Dedifferentiated amniotic fluid mesenchymal stem cell (primary cell): ENCODE results near the gene KCNK1.

Experiments used
- DNase-seq: peaks from one replicate; pipeline ENCODE4 v3.0.0-alpha.2; 2016; ENCODE audit errors: extremely low spot score

KCNK1 gene

GRCh38 chr1:233613252-233614172 lies at the start of gene KCNK1:
TSS of gene KCNK1 (plus strand) at chr1:233614106. CDS start at chr1:233614172, 66 bp downstream.
- DNase-seq = peak; percentile 86

GRCh38 chr1:233565313-233565712 lies 48.6 kb upstream of the KCNK1 start:
- no peak for DNase-seq

GRCh38 chr1:233566886-233567285 lies 47.0 kb upstream of the KCNK1 start:
- no peak for DNase-seq

GRCh38 chr1:233569636-233570035 lies 44.3 kb upstream of the KCNK1 start:
- no peak for DNase-seq

- no peak for DNase-seq
These were observed 43.7 kb upstream of the KCNK1 start for GRCh38 chr1:233570216-233570615.

- no peak for DNase-seq
These were observed 43.2 kb upstream of the KCNK1 start for GRCh38 chr1:233570706-233571105.

- DNase-seq = no peak
These were observed 41.0 kb upstream of the KCNK1 start for GRCh38 chr1:233572896-233573295.

- DNase-seq = no peak
These were observed 38.5 kb upstream of the KCNK1 start for GRCh38 chr1:233575450-233575849.

GRCh38 chr1:233582439-233582838 lies 31.5 kb upstream of the KCNK1 start:
- no peak for DNase-seq

- DNase-seq = no peak
These were observed 29.5 kb upstream of the KCNK1 start for GRCh38 chr1:233584376-233584775.

- DNase-seq = no peak
These were observed 29.0 kb upstream of the KCNK1 start for GRCh38 chr1:233584931-233585330.

GRCh38 chr1:233586301-233586700 lies 27.6 kb upstream of the KCNK1 start:
- DNase-seq = no peak

- DNase-seq = no peak
These were observed 26.7 kb upstream of the KCNK1 start for GRCh38 chr1:233587196-233587595.

GRCh38 chr1:233587958-233588799 lies 25.7 kb upstream of the KCNK1 start:
- DNase-seq = no peak

GRCh38 chr1:233597489-233597901 lies 16.4 kb upstream of the KCNK1 start:
- DNase-seq = peak; percentile 59

GRCh38 chr1:233598891-233599541 lies 14.9 kb upstream of the KCNK1 start:
- DNase-seq = no peak

- no peak for DNase-seq
These were observed 14.3 kb upstream of the KCNK1 start for GRCh38 chr1:233599542-233600073.

GRCh38 chr1:233600488-233600887 lies 13.4 kb upstream of the KCNK1 start:
- DNase-seq = no peak

GRCh38 chr1:233603478-233603877 lies 10.4 kb upstream of the KCNK1 start:
- DNase-seq = no peak

- DNase-seq = no peak
These were observed 8.7 kb upstream of the KCNK1 start for GRCh38 chr1:233605205-233605604.

GRCh38 chr1:233606813-233607212 lies 7.1 kb upstream of the KCNK1 start:
- no peak for DNase-seq
